ENCODE data around the gene NAA25.

Gene NAA25

DNA sequence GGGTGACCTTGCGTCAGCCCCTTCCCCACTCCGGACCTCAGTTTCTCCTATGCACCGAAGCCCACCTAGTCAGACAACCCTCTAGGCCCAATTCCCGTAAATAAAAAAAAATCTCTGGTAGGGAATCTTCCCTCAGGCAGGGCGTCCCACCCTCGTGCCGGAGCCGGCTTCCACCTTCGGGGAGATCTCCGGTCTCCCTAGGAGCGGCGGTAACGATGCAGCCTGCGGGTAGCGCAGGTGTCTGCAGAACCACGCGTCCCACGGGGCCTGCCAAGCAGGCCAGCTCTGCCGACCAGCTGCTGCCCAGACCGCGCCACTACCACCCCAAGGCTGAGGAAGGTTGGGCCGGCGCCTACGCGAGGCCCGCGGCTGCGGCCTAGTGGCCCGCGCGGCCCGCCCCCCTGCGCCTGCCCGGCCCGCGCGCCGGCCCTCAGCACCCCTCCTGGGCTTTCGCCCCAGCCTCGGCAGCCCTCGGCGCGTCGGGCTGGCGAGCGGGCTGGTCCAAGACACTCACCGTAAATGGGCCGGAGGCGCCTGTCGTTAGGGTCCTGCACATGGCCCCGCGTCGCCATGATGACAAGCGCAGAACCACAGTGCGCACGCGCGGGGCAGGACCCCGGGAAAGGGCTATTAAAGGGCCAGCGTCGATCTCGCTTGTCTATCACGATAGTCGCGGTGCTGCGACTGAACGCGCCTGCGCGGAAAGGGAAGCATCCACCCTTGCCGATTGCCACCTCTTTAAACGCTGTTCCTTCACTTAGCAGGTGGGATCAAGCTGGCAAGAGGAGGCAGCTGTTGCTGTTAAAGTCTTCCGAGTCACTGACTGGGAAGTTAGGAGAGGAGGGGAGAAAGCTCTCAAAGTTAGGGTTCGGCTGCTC is at the start of gene NAA25:
Gene NAA25, minus strand, starts transcription at position 582 of the 878 bp plus-strand sequence. Its CDS starts 10 bp downstream, at position 572.
- ATAC-seq = peak; percentile 89
- no peaks in the 10 kb centered on the region for H3K9me3 Mint-ChIP-seq
- H3K27ac Mint-ChIP-seq = peak within 1 kb of the TSS; percentile 99
- H3K36me3 Mint-ChIP-seq = peaks cover 11% of the 10 kb centered on the region
- peak within 1 kb of the TSS; percentile 95 for H3K4me3 Mint-ChIP-seq
- no peaks in the 10 kb centered on the region for H3K27me3 Mint-ChIP-seq
- H3K4me1 Mint-ChIP-seq = peaks cover 56% of the 10 kb centered on the region

DNA sequence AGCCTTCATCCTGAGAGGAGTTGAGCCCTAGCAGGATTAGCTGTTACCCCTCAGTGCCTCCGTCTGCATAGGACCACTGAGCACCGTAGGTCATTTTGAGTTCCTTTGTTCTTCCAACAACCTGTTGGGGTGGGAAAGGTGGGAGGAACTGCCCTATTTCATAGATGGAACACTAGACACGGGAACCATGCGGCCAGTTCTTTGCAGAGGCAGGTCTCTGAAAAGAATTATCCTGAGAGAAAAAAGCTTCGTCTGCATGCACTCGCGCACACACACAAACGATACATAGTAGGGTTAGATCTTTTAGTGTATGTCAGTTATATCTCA is 45.3 kb upstream of the NAA25 start:
- peak overlapping the region; percentile 87 for H3K27ac Mint-ChIP-seq
- peaks cover 14% of the 10 kb centered on the region for H3K9me3 Mint-ChIP-seq
- peaks cover 36% of the 10 kb centered on the region for H3K4me1 Mint-ChIP-seq
- H3K4me3 Mint-ChIP-seq = no peak overlapping the region
- peaks cover 74% of the 10 kb centered on the region for H3K36me3 Mint-ChIP-seq
- H3K27me3 Mint-ChIP-seq = no peaks in the 10 kb centered on the region
- ATAC-seq = no peak

DNA sequence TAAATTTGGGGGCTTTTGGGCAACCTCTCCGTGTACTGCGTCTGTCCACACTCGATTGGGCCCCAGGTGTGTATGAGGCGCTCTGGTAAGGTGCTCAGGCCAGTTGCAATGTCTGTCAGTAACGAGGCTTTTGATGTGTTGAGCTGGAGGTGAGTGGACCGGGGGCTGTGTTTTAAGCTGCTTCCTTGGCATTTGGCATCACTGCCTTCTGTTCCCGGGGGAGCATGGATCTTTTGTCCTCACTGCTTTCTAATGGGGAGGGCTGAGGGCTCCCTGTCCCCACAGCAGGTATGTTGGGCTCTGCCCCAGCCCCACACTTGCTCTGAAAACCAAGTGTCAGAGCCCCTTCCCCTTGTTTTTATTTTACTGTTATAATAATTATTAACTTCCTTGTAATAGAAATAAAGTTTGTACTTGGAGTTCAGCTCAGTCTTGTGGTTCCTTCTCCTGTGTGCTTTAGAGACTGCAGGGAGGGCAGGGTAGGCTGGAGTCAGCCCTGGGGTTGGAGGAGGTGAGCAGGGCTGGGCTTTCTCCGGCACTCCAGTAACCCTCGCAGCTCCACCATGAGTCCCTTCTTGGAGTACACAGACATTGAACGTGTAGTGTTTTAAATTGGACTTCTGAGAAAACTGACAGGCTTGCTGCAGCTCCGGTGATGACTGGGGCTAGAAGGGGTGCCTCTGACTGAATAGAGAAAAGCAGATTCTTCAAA is 44.8 kb upstream of the NAA25 start:
- no peak for ATAC-seq
- Mint-ChIP-seq H3K27me3 (no peaks in the 10 kb centered on the region), H3K27ac (peak overlapping the region; percentile 87), H3K4me3 (no peak overlapping the region), H3K36me3 (peaks cover 74% of the 10 kb centered on the region), H3K9me3 (peaks cover 14% of the 10 kb centered on the region), H3K4me1 (peaks cover 31% of the 10 kb centered on the region)

DNA sequence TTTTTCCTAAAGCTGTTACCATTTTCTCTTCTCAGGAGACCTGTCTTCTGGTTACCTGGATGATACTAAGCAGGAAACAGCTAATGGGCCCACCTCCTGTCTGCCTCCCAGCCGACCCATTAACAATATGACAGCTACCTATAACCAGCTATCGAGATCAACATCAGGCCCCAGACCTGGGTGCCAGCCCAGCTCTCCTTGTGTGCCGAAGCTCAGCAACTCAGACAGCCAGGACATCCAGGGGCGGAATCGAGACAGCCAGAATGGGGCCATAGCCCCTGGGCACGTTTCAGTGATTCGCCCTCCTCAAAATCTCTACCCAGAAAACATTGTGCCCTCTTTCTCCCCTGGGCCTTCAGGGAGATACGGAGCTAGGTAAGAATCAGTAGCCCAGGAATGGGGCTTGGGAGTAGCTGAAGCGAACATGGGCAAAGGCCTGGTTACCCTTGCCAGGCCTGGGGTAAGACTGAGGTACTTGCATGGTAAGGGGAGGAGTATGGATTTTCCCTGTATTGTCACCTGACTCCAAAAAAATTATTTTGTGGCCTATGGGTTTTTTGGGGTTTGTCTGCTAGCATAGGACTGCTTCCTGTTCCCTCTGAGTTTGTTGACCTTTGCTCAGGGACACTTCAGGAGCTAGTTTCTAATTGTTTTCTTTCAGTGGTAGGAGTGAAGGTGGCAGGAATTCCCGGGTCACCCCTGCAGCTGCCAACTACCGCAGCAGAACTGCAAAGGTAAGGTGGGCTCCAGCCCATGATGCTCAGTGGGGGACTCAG is 43.4 kb upstream of the NAA25 start:
- Mint-ChIP-seq H3K4me1 (peaks cover 27% of the 10 kb centered on the region), H3K4me3 (peak overlapping the region; percentile 10), H3K9me3 (peaks cover 6% of the 10 kb centered on the region), H3K27me3 (no peaks in the 10 kb centered on the region), H3K27ac (peak overlapping the region; percentile 87), H3K36me3 (peaks cover 67% of the 10 kb centered on the region)
- peak; percentile 39 for ATAC-seq

DNA sequence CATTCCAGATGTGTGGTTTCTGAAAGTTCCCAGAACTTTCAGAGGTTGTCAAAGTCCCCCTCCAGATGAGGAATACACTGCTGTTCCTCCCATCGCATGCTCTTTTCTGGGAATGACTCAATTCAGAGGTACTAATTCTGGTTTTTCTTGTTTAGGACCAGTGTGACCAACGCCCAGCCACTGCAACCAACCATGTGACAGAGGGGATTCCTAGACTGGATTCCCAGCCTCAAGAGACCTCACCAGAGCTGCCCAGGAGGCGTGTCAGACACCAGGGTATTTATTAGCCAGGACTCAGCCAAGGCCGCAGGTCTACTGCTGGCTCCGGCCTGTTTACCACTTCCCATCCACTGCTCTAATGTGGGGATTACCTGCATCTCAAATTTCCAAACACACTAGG is 41.0 kb upstream of the NAA25 start:
- peak; percentile 58 for ATAC-seq
- Mint-ChIP-seq H3K27ac (peak overlapping the region; percentile 58), H3K9me3 (no peaks in the 10 kb centered on the region), H3K4me3 (no peak overlapping the region), H3K4me1 (peaks cover 27% of the 10 kb centered on the region), H3K27me3 (no peaks in the 10 kb centered on the region), H3K36me3 (peaks cover 65% of the 10 kb centered on the region)

DNA sequence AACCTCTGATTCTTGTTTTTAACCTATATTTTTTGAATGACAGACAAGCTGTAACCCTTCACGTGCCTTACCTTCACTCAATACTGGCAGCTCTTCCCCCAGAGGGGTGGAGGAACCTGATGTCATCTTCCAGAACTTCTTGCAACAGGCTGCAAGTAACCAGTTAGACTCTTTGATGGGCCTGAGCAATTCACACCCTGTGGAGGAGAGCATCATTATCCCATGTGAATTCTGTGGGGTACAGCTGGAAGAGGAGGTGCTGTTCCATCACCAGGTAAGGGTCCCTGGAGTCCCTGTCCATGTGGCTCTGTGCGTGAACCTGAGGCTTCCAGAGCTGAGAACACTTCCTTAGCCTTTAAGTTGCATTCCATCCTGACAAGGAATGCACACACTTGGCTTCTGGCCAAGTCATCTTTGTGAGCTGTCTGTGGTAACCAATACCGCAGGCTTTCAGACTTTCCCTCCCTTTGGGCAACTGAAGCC is 39.5 kb upstream of the NAA25 start:
- H3K9me3 Mint-ChIP-seq = no peaks in the 10 kb centered on the region
- peaks cover 27% of the 10 kb centered on the region for H3K4me1 Mint-ChIP-seq
- H3K36me3 Mint-ChIP-seq = peaks cover 62% of the 10 kb centered on the region
- no peak overlapping the region for H3K4me3 Mint-ChIP-seq
- no peak for ATAC-seq
- H3K27me3 Mint-ChIP-seq = no peaks in the 10 kb centered on the region
- peak overlapping the region; percentile 75 for H3K27ac Mint-ChIP-seq

DNA sequence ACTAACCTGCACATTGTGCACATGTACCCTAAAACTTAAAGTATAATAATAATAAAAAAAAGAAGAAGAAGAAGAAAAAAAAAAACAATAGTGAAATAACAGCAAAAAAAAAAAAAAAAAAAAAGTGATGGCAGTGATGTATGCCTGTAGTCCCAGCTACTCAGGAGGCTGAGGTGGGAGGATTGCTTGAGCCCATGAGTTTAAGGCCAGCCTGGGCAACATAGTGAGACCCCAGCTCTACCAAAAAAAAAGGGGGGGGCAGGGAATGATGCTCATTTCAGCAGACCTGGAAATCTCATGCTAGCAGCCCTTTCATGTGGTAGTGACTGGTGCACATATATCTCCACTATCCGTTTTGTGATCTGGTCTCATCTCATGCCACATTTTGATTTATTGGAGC is 37.5 kb upstream of the NAA25 start:
- Mint-ChIP-seq H3K4me3 (no peak overlapping the region), H3K9me3 (no peaks in the 10 kb centered on the region), H3K36me3 (peaks cover 52% of the 10 kb centered on the region), H3K27ac (peak overlapping the region; percentile 17), H3K4me1 (peaks cover 11% of the 10 kb centered on the region), H3K27me3 (no peaks in the 10 kb centered on the region)
- no peak for ATAC-seq

DNA sequence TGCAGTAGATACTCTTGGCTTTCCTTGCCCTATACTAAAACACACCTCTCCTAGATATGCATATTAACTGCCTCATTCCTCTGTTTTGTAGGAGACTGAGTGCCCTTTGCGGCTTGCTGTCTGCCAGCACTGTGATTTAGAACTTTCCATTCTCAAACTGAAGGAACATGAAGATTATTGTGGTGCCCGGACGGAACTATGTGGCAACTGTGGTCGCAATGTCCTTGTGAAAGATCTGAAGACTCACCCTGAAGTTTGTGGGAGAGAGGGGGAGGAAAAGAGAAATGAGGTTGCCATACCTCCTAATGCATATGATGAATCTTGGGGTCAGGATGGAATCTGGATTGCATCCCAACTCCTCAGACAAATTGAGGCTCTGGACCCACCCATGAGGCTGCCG is 32.1 kb upstream of the NAA25 start:
- Mint-ChIP-seq H3K9me3 (no peaks in the 10 kb centered on the region), H3K27ac (peak overlapping the region; percentile 26), H3K4me1 (no peaks in the 10 kb centered on the region), H3K36me3 (peaks cover 43% of the 10 kb centered on the region), H3K4me3 (no peak overlapping the region), H3K27me3 (no peaks in the 10 kb centered on the region)
- no peak for ATAC-seq

DNA sequence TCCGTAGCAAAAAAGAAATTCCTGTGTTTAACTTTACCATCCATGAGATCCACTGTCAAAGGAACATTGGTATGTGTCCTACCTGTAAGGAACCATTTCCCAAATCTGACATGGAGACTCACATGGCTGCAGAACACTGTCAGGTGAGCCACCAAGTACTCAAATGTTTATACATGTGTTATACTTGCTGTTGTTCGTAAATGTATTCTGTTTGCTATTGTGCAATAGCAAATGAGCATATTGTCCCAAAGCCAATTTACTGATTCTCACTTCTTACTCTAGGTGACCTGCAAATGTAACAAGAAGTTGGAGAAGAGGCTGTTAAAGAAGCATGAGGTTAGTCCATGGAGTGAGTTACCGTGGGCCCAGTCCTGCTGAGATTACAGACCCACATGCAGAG is 26.1 kb upstream of the NAA25 start:
- no peak for ATAC-seq
- no peaks in the 10 kb centered on the region for H3K9me3 Mint-ChIP-seq
- peaks cover 12% of the 10 kb centered on the region for H3K36me3 Mint-ChIP-seq
- H3K27me3 Mint-ChIP-seq = no peaks in the 10 kb centered on the region
- no peak overlapping the region for H3K27ac Mint-ChIP-seq
- H3K4me3 Mint-ChIP-seq = no peak overlapping the region
- H3K4me1 Mint-ChIP-seq = peaks cover 22% of the 10 kb centered on the region

DNA sequence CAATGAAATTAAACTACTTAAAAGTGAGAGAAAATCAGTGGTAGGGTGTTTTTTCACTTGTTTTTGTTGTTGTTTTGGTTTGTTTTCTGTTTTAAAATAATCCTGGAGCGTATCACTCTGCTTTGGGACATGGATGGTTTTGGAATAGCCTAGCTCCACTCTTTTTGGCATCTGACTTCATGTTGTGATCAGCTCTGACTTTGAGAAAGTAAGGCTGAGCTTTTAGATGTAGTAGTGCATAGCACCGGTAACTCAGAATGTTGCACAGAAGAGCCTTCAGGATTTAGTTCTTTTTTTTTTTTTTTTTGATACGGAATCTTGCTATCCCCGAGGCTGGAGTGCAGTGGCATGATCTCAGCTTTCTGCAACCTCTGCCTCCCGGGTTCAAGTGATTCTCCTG is 24.8 kb upstream of the NAA25 start:
- H3K4me3 Mint-ChIP-seq = no peak overlapping the region
- H3K36me3 Mint-ChIP-seq = peaks cover 12% of the 10 kb centered on the region
- peaks cover 31% of the 10 kb centered on the region for H3K4me1 Mint-ChIP-seq
- no peaks in the 10 kb centered on the region for H3K27me3 Mint-ChIP-seq
- ATAC-seq = no peak
- no peak overlapping the region for H3K27ac Mint-ChIP-seq
- no peaks in the 10 kb centered on the region for H3K9me3 Mint-ChIP-seq

DNA sequence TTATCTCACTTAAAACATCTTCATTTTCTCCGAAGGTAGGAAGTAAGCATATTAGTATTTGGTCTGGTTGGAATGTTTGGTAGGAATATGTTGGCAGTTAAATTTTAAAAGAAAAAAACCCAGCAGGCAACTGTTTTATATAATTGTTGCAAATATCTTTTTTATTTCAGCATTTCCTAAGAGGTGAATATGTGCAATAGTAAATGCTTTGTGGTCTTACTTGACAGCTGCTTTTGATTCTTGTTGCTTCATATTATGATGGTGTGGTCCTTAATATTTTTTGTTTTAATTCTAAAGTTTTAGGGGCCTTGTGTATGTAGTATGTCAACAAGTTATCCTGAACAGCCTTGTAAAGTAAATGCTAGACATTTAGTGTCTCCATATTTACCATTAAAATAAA is 23.1 kb upstream of the NAA25 start:
- Mint-ChIP-seq H3K4me3 (no peak overlapping the region), H3K9me3 (no peaks in the 10 kb centered on the region)

DNA sequence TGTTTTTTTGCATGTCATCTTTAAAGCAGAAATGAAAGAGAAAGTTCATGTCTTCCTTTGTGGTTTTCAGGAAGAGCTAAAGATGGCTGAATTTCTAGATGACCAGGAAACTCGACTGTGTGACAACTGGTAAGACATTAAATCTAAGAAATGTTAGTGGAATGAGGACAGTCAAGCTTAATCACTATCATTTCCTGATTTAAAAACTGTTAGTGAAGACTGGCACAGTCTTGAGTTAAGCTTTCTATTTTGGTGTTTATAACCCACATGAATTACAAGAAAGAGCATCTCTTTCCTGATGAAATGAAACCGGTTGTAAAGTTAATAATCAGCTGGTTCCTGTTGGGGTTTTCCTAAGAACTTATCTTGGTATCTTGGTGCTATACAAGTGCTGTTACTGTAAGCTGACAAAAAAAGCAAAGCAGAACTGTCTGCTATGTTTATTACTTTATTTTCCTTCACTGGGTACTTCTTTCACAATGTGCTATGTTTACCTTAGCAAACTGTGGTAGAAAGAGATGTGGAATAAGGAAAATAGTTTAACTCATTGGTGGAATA is 21.9 kb upstream of the NAA25 start:
- peak overlapping the region; percentile 86 for H3K27ac Mint-ChIP-seq
- no peaks in the 10 kb centered on the region for H3K27me3 Mint-ChIP-seq
- H3K4me1 Mint-ChIP-seq = peaks cover 48% of the 10 kb centered on the region
- peak; percentile 89 for ATAC-seq
- peak overlapping the region; percentile 61 for H3K4me3 Mint-ChIP-seq
- no peaks in the 10 kb centered on the region for H3K9me3 Mint-ChIP-seq
- H3K36me3 Mint-ChIP-seq = peaks cover 20% of the 10 kb centered on the region

More for the DNA sequence above, 23.1 kb upstream of the NAA25 start:
- Mint-ChIP-seq H3K27me3 (no peaks in the 10 kb centered on the region), H3K4me1 (peaks cover 41% of the 10 kb centered on the region), H3K36me3 (peaks cover 20% of the 10 kb centered on the region), H3K27ac (peak overlapping the region; percentile 86)
- no peak for ATAC-seq

DNA sequence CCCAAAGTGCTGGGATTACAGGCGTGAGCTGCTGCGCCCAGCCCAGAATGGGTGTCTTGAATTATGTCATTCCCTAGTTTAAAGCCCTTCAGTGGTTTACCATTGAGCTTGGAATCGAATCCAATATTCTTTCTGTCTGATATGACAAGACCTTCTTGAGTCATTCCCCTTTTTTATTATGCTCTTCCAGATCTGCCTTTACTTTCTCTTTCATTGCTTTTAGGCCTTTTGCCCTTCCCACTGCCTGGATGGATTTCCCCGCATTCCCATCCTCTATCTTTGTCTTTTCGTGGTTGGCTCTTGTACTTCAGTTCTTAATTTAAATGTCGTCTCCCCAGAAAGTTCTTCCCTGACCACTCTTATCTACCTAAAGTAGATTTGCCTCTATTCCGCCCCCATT is 18.3 kb upstream of the NAA25 start:
- Mint-ChIP-seq H3K4me1 (peaks cover 37% of the 10 kb centered on the region), H3K27me3 (no peaks in the 10 kb centered on the region)

DNA sequence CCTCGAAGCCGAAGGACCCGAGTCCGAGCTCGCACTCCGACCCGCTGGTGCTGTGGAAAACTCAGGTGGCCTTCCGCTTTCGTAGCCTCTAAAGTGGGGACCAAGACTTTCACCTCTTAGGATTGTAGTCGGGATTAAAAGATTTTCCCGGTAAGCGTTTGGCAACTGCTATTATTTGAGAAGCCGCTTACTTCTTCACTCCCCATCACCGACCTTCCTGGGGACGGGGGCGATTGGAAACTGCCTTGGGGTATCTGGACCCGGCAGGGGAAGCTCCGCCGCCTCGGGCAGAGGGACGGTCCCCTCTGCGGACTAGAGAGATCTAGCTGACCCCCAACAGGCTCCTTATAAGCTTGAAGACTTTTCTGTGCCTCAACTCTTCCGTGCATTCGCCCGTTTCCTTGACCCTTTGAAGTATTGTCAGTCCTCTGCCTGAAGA is 17.4 kb upstream of the NAA25 start:
- H3K27me3 Mint-ChIP-seq = no peaks in the 10 kb centered on the region
- no peaks in the 10 kb centered on the region for H3K9me3 Mint-ChIP-seq
- H3K36me3 Mint-ChIP-seq = peaks cover 8% of the 10 kb centered on the region
- H3K4me3 Mint-ChIP-seq = peak overlapping the region; percentile 80
- ATAC-seq = no peak
- peak overlapping the region; percentile 88 for H3K27ac Mint-ChIP-seq
- H3K4me1 Mint-ChIP-seq = peaks cover 29% of the 10 kb centered on the region

More for the DNA sequence above, 18.3 kb upstream of the NAA25 start:
- peak overlapping the region; percentile 80 for H3K4me3 Mint-ChIP-seq
- H3K27ac Mint-ChIP-seq = peak overlapping the region; percentile 88
- peaks cover 8% of the 10 kb centered on the region for H3K36me3 Mint-ChIP-seq
- no peaks in the 10 kb centered on the region for H3K9me3 Mint-ChIP-seq
- no peak for ATAC-seq
